MV-4-11 (cell line): ENCODE measurements around the gene ASTN2.
"Not testable (repeated sequence)": the region's sequence is repeated elsewhere in the genome, so short reads cannot be mapped to it uniquely, and the experiment has no call there.

Experiments used
- DNase-seq: peaks from one replicate; lab custom pipeline; 2025; lab: John Stamatoyannopoulos, UW

ASTN2 gene

DNA sequence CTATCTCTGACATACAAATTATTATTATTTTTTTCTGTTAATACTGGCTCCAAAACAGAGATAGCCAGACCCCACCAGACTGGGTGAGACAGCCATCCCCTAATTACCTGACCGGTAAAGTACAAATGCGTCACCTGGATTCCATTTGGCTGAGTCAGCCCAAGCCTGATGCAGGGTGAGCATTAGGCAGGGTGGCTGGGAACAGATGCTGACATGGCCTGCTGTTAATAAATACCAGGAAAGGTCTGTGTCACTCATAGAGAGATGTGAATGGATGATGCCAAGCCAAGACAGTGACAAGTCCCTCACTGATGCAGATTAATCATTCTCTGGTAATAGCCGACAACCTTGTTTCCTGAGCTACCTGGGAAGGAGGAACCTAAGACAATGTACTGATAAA lies 544.3 kb downstream of the ASTN2 start:
- no peak for DNase-seq

DNA sequence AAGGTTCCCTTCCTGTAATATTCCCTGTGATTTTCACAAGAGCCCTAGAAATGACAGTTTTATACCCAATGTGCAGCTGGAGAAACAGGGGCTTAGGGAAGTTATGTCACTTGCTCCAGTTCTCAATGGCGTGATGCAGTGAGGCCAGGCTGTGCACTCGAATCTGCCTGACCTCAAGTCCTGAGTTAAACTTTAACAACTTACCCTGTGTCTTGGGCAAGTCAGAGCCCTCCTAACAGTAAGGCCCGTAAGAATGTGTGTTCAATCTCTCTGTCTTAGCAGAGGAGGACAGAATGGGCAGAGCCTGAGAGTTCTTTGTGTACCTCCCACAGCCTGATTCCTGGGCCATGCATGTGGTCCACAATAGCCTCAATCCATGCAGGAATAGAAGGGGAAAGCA lies 546.7 kb downstream of the ASTN2 start:
- DNase-seq, result no peak

GRCh38 chr9:116861321-116861720 lies 553.5 kb downstream of the ASTN2 start:
- DNase-seq, result no peak

DNA sequence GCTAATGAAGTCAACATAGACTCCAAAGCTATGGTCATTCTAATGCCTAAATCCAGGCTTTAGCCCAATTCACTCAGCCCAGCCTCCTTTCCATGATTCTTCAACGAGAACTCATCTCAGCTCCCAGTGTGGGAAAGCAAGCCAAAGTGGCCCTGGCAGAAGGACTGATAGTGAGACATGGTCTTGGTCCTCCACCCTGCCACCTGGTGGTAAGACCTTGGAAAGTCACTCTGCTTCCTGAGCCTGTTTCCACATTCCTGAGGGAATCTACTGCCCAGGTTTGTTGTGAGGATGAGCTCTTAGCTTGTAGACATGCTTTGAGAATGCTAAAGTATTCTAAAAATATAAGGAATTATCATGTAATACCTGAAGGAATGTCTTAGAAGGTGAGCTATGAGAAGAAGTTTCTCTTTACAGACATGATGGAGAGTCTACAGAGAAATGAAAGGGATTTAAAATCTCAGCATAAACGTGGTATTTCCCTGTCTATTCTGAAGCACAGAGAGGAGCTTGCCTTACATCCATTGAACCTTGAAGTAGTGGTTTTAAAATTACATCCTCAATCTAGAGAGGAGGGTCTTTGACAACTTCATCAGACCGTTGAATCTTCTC lies 554.2 kb downstream of the ASTN2 start:
- DNase-seq, result peak; percentile 5

DNA sequence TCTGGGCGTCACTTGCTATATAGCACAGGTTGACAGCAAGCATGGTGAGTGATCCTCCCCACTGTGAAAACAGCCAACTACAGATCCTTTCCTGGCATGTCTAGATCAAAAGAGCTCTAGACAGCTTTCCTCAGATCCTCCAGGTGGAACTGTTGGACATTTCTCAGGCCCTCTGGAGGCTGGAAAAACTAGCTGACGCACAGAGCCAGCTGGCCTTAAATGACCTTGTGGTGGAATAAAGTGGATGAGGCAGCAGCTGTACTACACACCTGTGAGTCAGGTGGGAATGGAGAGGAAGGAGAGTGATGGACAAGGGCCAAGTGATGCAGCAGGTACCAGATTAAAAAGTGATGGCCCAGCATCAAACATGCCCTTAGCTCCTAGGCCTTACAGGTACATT lies 555.1 kb downstream of the ASTN2 start:
- no peak for DNase-seq

GRCh38 chr9:116857321-116857720 lies 557.5 kb downstream of the ASTN2 start:
- no peak for DNase-seq

DNA sequence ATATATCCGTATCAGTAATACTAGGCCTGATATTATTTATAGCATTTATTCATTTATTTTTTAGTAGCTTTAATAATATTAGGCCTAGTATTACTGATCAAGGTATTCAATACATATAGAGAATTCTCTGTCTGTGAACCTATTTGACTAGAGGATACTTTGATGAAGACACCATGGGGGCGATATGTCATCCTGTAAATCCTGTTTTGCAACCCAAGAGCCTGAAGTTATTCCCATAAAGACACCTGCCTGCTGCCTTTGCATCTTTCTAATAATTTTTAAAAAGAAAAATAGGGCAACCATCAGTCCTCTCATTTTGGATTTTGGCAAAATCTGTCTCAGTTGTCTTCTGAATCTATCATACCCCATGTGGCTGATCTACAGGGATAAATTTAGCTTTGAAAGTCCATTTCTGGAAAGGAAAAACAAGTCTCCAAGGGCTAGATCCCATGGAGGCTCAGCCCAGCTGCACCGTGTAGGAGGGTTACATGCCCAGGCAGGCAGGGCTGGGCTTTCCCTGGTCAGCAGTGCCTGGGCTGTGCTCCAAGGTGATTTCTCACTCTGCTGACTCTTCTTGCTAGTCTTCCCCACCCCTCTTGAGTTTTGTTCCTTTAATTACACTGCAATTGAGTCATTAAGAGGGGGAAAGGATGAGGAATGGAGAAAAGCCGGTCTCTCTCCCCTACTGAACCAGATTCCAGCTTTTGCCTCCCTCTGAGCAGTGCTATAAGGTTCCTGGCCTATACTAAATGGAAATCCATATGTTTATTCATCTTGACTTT lies 558.8 kb downstream of the ASTN2 start:
- DNase-seq, result no peak

DNA sequence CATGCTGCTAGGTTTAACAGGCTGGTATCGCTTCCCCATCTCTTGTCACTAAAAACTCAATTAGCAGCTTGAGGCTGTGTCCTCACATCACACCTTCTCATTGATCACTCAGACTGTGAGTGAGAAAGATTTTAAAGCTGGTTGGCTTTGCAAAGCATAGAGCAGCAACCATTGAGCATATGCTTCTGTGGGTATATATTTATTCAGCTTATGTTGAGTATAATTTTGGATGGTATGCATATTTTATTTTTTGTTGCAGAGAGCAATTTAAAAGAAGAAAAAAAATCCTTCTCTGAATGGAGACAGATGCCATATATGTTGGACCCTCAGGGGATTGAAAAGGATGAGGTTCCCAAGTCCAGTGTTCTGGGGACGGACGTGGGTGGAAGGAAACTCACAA lies 565.1 kb downstream of the ASTN2 start:
- DNase-seq, result no peak

DNA sequence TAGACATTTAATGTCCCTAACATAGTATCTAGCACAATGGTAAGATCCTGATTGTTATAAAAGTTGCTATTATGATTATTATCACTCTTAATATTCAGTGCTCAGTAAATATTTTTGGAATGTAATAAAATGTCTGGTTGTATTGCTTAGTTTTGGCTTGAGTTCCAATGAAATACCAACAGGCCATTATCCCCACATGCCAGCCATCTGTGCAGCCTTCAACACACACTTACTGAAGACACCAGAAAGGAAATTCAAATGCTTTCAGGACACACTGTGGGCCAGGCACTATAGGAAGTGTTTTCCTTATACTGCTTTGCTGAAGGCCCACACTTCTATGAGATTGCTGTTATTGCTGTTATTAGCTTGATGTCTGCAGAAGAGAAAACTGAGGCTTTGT lies 570.2 kb downstream of the ASTN2 start:
- DNase-seq, result no peak

GRCh38 chr9:116843863-116844620 lies 570.8 kb downstream of the ASTN2 start:
- DNase-seq, result no peak

GRCh38 chr9:116842658-116843057 lies 572.2 kb downstream of the ASTN2 start:
- no peak for DNase-seq

- DNase-seq, result not testable (repeated sequence)
Measured at GRCh38 chr9:116838468-116838867, 576.4 kb downstream of the ASTN2 start.

GRCh38 chr9:116837018-116837989 lies 577.6 kb downstream of the ASTN2 start:
- no peak for DNase-seq

- DNase-seq, result not testable (repeated sequence)
Measured at GRCh38 chr9:116830321-116830720, 584.5 kb downstream of the ASTN2 start.

DNA sequence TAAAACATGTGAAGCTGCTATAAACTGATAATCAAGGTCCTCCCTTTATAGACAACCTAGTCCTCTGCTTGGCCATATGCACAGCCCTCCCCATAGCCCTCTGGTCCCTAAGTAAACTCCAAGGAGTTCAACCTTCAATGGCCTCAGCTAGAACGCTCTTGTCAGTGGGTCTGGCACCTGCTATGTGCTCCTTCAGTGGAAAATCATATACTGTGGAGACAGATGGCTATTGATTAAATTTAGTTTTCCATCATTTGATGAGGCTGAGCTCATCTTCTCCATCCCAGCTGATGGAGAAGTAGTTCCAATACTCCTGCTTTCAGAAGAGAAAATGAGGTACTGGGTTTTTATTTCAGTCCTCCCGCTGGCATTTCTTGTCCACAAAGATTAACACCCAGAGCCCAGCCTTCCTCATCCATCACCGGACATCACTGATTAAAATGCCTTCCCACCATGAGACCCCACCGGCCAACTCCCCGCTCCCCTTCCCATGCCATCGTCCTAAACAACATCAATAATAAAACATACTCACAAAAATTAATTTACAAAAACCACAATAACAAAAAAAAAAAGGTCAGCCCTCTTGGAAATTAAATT lies 593.1 kb downstream of the ASTN2 start:
- no peak for DNase-seq

- no peak for DNase-seq
Measured at GRCh38 chr9:116819116-116819515, 595.7 kb downstream of the ASTN2 start.

DNA sequence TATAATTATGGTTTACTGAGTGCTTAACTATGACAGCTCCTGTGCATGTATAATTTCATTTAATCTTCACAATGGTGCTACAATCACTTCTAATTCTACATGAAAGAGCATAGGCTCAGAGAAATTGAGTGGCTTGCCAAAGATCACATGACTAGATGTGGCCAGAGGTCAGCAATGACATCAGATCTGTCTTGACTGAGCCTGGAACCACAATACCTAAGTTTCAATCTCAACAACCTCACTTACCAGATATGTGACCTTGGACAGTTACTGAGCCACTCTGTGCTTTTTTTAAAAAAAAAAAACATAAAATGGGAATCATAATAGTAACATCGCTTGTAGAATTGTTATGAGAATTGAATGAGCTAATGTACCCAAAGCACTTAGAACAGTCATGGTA lies 597.1 kb downstream of the ASTN2 start:
- no peak for DNase-seq

DNA sequence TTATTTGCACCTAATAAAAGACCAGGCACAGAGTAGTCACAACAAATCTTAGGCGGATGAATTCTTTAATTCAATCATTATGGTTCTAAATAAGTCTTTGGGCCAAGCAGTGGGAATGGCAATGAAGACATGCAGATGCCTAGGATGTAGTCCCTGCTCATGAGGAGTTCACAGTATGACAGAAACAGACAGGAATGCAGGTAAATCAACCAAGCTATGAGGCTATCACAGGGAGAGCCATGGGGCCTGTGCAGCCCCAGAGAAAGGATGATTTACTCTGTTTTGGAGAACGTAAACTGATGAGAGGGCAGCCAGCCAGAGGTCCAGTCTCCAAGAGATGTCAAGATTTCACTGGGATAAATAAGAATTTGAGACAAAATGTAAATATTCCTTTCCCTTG lies 598.4 kb downstream of the ASTN2 start:
- DNase-seq, result no peak

- no peak for DNase-seq
Measured at GRCh38 chr9:116815835-116816234, 599.0 kb downstream of the ASTN2 start.

DNA sequence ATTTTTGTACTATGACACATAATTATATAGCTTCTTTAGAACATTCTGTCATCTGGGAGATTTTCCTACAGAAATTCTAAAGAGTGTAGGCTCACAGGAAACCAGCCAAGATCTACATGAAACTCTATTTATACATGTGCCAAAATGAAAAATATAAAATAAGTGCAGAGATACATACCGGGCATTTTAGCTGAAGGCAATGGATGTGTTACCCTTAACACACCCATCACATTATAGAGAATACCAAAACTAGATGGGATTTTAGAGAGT lies 601.9 kb downstream of the ASTN2 start:
- no peak for DNase-seq

- DNase-seq, result no peak
Measured at GRCh38 chr9:116812231-116813030, 602.4 kb downstream of the ASTN2 start.
